IPS-15b (cell line): ENCODE measurements around the gene GTPBP4.
"Not testable (repeated sequence)": the region's sequence is repeated elsewhere in the genome, so short reads cannot be mapped to it uniquely, and the experiment has no call there.

Source experiments
- H3K27me3 ChIP-seq: one replicate; pipeline ENCODE4 v1.6.1; 2013; ENCODE audit warnings: low read length; ENCODE audit not compliant: control insufficient read depth, insufficient read depth
- H3K36me3 ChIP-seq: one replicate; pipeline ENCODE4 v1.6.1; 2013; ENCODE audit warnings: low read length; ENCODE audit not compliant: control insufficient read depth, insufficient read depth
- H3K4me1 ChIP-seq: one replicate; pipeline ENCODE4 v1.6.1; 2013; ENCODE audit warnings: mild to moderate bottlenecking, low read length; ENCODE audit not compliant: control insufficient read depth, insufficient read depth
- H3K4me3 ChIP-seq: one replicate; pipeline ENCODE4 v1.5.1; 2013; ENCODE audit warnings: low read depth, low read length
- H3K9ac ChIP-seq: one replicate; pipeline ENCODE4 v1.6.1; 2013; ENCODE audit warnings: low read depth, mild to moderate bottlenecking, low read length
- H3K9me3 ChIP-seq: one replicate; pipeline ENCODE4 v1.6.1; 2013; ENCODE audit warnings: mild to moderate bottlenecking, low read length; ENCODE audit not compliant: control insufficient read depth, insufficient read depth

Gene GTPBP4

DNA sequence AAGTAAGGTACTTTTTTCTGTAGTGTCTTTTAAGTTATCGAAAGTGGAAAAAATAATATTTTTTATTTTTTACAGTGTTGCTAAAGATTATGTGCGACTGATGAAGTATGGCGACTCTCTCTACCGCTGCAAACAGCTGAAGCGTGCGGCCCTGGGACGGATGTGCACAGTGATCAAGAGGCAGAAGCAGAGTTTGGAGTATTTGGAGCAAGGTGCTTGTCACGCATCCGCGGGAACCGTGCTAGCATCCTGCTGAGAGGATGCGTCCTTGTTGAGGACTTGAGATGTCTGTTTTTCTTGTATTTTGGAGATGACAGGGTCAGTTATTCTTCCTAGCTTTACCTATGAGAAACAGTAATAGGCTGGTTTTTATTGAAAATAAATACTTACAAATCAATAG, 7.8 kb downstream of the GTPBP4 start:
- Histone ChIP-seq H3K4me1 (no peaks in the 10 kb centered on the region), H3K9me3 (no peaks in the 10 kb centered on the region), H3K9ac (no peak overlapping the region), H3K36me3 (peaks cover 58% of the 10 kb centered on the region), H3K27me3 (no peaks in the 10 kb centered on the region), H3K4me3 (no peak overlapping the region)

DNA sequence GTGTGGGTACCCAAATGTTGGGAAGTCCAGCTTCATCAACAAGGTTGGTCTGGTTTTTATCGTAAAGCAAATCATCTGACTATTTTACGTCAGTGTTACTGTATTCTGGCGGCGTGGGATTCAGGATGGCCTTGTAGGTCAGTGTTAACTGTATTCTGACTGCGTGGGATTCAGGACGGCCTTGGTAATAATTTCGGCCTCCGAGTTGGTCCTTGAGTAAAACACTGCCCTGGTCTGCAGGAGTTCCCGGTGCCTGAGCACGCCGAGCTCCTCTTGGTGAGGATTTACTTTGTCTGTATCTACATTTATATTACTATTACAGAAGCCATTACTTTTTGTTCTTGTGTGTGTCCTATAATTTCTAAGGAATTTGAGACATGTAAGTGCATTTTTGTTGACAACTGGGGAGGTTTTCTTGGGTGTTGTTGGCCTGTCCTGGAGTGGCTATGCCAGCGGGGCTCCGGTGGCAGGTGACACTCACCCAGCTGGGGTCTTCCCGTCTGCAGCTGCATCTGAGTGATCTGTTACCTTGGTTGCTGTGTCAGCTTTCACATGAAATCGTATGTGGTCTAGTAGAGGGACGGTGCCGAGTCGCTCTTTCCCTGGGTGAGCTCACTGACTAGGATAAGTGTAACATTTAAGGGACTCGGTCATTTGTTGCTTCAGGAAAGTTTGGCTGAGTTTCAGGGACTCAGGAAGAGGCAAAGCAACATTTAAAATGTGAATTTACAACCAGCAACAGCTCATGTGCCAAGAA, 9.2 kb downstream of the GTPBP4 start:
- H3K9ac ChIP-seq, result no peak overlapping the region
- H3K4me3 ChIP-seq, result no peak overlapping the region
- H3K9me3 ChIP-seq, result no peaks in the 10 kb centered on the region
- no peaks in the 10 kb centered on the region for H3K4me1 ChIP-seq
- H3K27me3 ChIP-seq, result no peaks in the 10 kb centered on the region
- H3K36me3 ChIP-seq, result peaks cover 63% of the 10 kb centered on the region

DNA sequence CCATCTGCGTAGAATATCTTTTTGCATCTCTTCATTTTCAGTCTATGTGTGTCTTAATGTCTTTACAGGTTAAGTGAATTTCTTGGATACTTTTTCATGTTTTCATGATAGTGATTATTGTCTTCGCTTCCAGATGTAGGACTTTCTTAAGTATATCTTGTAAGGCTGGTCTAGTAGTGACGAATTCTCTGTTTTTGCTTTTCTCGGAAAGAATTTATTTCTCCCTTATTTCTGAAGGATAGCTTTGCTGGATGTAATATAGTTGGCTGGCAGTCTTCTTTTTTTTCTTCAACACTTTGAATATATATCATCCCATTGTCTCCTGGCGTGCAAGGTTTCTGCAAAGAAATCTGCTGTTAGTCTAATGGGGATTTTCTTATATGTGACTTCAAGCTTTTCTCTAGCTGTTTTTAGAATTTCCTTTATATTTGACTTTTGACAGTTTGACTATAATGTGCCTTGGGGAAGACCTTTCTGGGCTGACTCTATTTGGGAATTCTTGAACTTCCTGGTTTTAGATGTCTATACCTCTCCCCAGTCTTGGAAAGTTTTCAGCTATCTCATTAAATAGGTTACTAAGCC, 14.3 kb downstream of the GTPBP4 start:
- no peaks in the 10 kb centered on the region for H3K9me3 ChIP-seq
- H3K9ac ChIP-seq, result no peak overlapping the region
- no peaks in the 10 kb centered on the region for H3K4me1 ChIP-seq
- no peaks in the 10 kb centered on the region for H3K27me3 ChIP-seq
- H3K4me3 ChIP-seq, result no peak overlapping the region
- H3K36me3 ChIP-seq, result peaks cover 69% of the 10 kb centered on the region

DNA sequence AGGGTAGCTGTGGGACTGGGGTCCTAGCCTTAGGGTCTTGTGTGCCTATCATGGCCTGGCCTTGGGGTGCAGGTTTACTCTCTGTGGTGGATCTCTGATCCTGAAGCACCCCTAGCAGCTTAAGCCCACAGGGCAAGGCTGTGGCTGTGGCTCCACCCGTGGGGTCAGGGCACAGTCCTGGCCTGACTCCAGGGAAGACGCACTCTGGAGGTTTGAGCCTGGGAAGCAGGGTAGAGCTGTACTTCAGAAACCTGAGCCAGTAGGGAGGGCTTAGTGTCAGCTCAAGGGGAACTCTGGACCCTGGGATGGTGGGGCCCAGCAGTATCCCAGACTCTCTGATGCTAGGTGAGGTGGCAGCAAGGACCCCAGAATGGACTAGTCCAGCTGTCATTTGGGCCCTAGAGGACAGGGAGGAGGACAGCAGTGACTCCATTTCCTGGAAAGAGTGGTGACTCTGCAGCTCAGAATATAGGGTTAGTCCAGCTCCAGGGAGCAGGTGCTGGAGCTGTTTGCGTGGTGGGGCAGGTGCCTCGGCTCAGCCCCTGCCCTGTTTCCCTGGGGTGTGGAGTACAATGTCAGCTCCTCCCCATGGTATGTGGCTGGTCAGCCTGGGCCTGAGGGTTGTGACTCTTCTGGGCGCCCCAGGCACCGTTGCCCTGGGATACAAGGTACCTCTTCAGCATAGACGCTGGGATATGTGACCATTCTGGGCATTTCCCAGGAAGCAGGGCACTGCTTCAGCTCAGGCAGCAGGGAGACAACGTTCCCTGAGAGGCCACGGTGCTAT, 15.8 kb downstream of the GTPBP4 start:
- Histone ChIP-seq H3K36me3 (peaks cover 67% of the 10 kb centered on the region), H3K27me3 (no peaks in the 10 kb centered on the region), H3K9me3 (no peaks in the 10 kb centered on the region), H3K4me3 (no peak overlapping the region), H3K9ac (no peak overlapping the region), H3K4me1 (no peaks in the 10 kb centered on the region)

DNA sequence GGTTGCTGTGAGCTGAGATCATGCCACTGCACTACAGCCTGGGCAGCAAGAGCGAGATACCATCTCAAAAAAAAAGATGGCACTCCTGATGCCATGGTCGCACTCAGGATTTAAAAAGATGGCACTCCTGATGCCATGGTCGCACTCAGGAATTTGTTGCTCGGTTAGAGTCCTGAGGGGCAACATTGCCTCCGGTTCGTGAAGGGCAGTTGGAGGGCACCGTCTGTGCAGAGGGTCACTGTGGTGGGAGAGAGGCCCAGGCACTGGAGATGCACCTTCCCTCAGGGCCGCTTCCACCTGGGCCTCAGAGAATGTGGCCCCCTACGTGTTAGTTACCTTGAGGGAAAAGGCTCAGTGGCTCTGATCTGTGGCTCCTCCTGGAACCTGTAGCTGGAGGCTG, 18.3 kb downstream of the GTPBP4 start:
- no peaks in the 10 kb centered on the region for H3K27me3 ChIP-seq
- no peak overlapping the region for H3K9ac ChIP-seq
- H3K9me3 ChIP-seq, result no peaks in the 10 kb centered on the region
- H3K4me3 ChIP-seq, result no peak overlapping the region
- H3K36me3 ChIP-seq, result peaks cover 76% of the 10 kb centered on the region
- no peaks in the 10 kb centered on the region for H3K4me1 ChIP-seq

DNA sequence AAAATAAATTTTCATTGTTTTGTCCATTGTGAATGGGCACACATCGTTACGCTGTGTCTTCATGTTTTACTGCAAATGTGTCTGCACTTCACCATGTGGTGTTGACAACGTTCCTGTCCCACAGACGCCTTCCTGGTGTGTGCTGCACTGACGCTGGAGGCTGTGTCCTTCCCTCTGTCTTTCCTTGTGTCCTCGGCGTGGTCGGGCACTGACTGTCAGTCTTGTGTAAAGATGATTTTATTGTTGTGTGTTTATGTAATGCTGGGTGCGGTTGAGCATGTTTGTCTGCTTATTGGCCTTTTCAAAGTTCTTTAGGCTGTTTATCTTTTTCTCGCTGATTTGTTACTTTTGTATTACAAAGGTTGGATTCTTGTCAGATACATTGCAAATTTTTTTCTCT, 19.3 kb downstream of the GTPBP4 start:
- no peaks in the 10 kb centered on the region for H3K27me3 ChIP-seq
- no peak overlapping the region for H3K4me3 ChIP-seq
- no peaks in the 10 kb centered on the region for H3K9me3 ChIP-seq
- no peaks in the 10 kb centered on the region for H3K4me1 ChIP-seq
- no peak overlapping the region for H3K9ac ChIP-seq
- H3K36me3 ChIP-seq, result peaks cover 84% of the 10 kb centered on the region

DNA sequence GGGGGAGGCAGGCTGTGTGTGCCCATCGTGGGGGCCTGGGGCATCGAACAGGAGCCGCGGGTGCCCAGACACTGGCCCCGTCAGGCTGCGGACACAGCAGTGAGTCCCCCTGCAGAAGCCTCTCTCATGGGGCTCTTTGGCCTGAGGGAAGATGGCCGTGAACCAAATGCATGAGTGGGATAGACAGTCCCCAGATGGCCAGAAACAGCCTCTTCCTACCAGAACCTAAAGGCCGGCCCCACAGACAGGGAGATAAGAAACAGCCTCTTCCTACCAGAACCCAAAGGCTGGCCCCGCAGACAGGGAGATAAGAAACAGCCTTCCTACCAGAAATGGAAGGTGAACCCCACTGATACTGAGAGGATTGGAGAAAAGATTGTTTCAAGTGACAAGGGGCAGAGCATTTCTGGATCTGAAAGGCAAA, 20.8 kb downstream of the GTPBP4 start:
- H3K4me3 ChIP-seq, result no peak overlapping the region
- H3K27me3 ChIP-seq, result no peaks in the 10 kb centered on the region
- H3K4me1 ChIP-seq, result no peaks in the 10 kb centered on the region
- no peak overlapping the region for H3K9ac ChIP-seq
- H3K9me3 ChIP-seq, result no peaks in the 10 kb centered on the region
- H3K36me3 ChIP-seq, result peaks cover 83% of the 10 kb centered on the region

DNA sequence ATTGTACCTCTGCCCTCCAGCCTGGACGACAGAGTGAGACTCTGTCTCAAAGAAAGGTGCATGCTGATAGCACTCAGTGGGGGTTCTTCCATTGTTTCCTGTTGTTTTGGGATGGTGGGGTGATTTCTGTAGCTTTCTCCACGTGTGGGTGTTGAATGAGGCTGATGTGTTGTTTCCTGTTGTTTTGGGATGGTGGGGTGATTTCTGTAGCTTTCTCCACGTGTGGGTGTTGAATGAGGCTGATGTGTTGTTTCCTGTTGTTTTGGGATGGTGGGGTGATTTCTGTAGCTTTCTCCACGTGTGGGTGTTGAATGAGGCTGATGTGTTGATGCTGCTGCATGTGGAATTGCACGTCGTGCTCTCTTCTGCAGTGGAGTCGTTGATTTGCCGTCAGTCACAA, 21.7 kb downstream of the GTPBP4 start:
- H3K36me3 ChIP-seq, result peaks cover 81% of the 10 kb centered on the region
- H3K4me1 ChIP-seq, H3K4me3 ChIP-seq, H3K9me3 ChIP-seq, H3K27me3 ChIP-seq, H3K9ac ChIP-seq: not testable (repeated sequence)

DNA sequence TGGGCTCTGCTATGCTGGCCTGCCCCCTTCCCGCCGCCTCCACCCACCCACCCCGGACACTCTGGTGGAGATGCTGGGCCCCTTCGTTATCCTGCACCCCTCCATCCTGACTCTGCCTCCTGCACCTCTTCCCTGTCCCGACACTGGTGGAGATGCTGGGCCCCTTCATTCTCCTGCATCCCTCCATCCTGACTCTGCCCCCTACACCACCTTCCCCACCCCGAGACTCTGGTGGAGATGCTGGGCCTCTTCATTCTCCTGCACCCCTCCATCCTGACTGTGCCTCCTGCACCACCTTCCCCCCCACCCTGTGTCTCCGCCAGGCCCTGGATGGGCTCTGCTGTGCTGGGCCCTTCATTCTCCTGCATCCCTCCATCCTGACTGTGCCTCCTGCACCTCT, 22.5 kb downstream of the GTPBP4 start:
- Histone ChIP-seq H3K36me3 (peaks cover 83% of the 10 kb centered on the region), H3K27me3 (no peaks in the 10 kb centered on the region), H3K4me3 (no peak overlapping the region), H3K9me3 (no peaks in the 10 kb centered on the region), H3K9ac (no peak overlapping the region), H3K4me1 (no peaks in the 10 kb centered on the region)

DNA sequence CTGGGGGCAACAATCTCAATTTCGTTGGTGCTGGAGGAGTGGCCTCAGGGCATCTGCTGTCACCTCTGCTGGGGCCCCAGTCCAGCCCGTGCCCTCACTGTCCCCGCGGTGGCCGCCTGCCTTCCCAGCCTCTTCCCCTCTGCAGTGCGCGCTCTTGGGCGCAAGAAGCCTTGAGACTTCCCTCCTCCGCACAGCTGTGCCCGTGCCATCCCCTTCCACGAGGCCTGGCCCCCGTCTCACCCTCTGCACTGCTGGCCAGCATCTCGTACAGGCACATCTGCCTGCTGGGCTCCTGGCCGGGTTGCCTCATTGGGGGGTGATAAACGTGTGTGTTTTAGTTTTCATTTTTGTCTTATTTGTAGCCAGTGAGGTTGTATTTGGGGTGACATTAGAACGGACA, 23.5 kb downstream of the GTPBP4 start:
- Histone ChIP-seq H3K4me3 (no peak overlapping the region), H3K4me1 (no peaks in the 10 kb centered on the region), H3K9ac (no peak overlapping the region), H3K36me3 (peaks cover 82% of the 10 kb centered on the region), H3K27me3 (no peaks in the 10 kb centered on the region), H3K9me3 (no peaks in the 10 kb centered on the region)

DNA sequence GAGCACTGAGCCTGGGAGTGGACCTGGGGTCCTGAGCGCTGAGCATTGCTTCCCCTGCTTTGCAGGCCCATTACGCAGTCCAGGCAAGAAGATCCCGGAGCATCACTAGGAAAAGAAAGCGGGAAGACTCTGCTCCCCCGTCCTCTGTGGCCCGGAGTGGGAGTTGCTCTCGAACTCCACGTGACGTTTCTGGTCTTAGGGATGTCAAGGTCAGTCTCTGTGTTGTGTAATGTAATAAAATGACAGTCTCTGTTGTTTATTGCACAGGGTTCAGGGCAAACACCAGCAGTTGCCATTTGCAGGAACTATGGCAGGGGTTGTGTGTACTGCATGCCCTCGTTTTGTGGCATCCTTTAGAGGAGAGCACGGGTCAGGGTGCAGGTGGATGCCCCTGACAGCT, 27.5 kb downstream of the GTPBP4 start:
- Histone ChIP-seq H3K9me3 (no peaks in the 10 kb centered on the region), H3K4me3 (no peak overlapping the region), H3K27me3 (no peaks in the 10 kb centered on the region), H3K36me3 (peaks cover 59% of the 10 kb centered on the region), H3K4me1 (no peaks in the 10 kb centered on the region), H3K9ac (no peak overlapping the region)

DNA sequence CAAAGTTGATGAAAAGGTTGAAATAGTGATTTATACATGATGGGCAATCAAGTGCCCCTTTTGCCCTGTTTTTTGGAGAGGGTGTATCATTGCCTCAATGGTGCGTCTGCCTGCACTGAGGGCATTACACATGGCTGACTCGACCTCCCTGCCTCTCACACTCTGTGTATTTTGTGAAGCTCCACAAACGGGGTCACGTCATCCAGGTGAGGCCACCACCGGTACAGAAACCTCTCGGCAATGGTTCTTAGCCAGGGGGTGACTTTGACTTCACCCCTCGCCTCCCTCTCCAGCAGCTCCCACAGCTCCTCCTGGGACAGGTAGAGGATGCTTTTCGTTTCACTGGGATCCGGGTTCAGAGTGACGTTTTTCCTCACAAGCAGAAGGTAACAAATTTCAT, 31.1 kb downstream of the GTPBP4 start:
- H3K4me1 ChIP-seq, result no peaks in the 10 kb centered on the region
- no peaks in the 10 kb centered on the region for H3K9me3 ChIP-seq
- H3K4me3 ChIP-seq, result no peak overlapping the region
- H3K9ac ChIP-seq, result no peak overlapping the region
- H3K27me3 ChIP-seq, result no peaks in the 10 kb centered on the region
- H3K36me3 ChIP-seq, result peaks cover 30% of the 10 kb centered on the region
